ENCODE results near the gene XPA. TPM values are rescaled to one million over a fixed set of nuclear protein-coding genes. Genes with fewer than 3 reads are reported as not detected.

XPA gene
- total and polyA plus RNA-seq, 2 of the 13 experiments (the other 11 are each of a cell fraction or from before 2014, with no cell fraction given), result 2.3 to 15.2 TPM

DNA sequence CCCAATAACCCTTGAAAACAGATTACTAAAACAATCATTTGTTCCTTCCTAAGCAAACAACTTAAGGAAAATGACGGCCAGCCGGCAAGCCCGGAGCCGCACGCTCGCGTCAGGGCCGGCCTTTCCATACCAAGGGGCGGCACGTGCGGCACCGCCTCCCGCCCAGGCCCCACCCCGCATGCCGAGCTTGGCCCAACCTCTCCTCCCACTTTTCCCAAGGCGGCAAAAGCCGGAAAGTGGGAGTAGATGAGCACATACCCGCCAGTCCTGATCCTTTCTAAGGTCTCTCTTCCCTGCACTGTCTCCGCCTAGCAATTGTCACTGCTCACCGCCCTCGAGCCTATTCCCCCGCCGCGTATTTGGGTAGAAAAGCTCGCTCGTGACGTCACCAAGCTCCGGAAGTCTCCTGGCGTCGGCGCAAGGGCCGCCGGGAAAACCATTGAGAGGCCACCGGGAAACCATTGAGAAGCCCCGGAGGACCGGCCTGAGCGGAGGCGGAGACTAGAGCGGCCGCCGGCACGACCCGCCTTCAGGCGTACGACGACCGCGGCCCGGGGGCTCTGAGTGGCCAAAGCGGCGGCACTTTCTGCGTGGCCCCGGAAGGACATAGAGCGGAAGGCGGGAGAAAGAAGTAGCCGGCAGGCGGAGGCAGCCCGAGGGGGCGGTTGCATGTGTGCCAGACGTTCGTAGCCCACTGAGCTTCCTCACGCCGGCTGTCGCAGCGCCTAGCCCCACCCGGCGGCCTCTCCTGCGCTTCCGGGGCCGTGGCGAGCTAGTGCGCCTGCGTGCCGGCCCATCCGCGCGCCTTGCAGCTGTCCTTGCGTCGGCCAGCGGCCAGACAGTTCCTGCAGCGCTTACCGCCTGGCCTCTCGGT, 63.9 kb downstream of the XPA start, which contains the start of the genes NCBP1 and TSTD2 (continued):
- TF ChIP-seq ZBTB49 (CRISPR knock-in tag; IDR thresholded peaks at IDR 0.05; ENCODE audit: borderline replicate concordance) (no peak), SUZ12 (IDR thresholded peaks at IDR 0.05; ENCODE audit: low read depth, low read length) (peak; percentile 42; the same call in 1 of the 2 replicates), ZNF367 (CRISPR knock-in tag; IDR thresholded peaks at IDR 0.05; ENCODE audit: borderline replicate concordance) (no peak), NR1H2 (CRISPR knock-in tag; IDR thresholded peaks at IDR 0.05; ENCODE audit: borderline replicate concordance, low read depth) (no peak), SP4 (CRISPR knock-in tag; IDR thresholded peaks at IDR 0.05) (peak; percentile 66), ZNF841 (CRISPR knock-in tag; IDR thresholded peaks at IDR 0.05; ENCODE audit: borderline replicate concordance) (no peak; the same call in 1 of the 2 replicates), ZNF549 (CRISPR knock-in tag; IDR thresholded peaks at IDR 0.05) (no peak), PRPF4 (IDR thresholded peaks at IDR 0.05; ENCODE audit: low read depth, low read length, poor library complexity, severe bottlenecking) (no peak), RELA (CRISPR knock-in tag; IDR thresholded peaks at IDR 0.05) (no peak), ZSCAN20 (CRISPR knock-in tag; IDR thresholded peaks at IDR 0.05; ENCODE audit: borderline replicate concordance) (peak; percentile 32; the same call in 1 of the 2 replicates), ZNF672 (CRISPR knock-in tag; IDR thresholded peaks at IDR 0.05) (no peak), ZKSCAN1 (IDR thresholded peaks at IDR 0.05; ENCODE audit: low read length) (no peak), PHF5A (CRISPR knock-in tag; IDR thresholded peaks at IDR 0.05; ENCODE audit: low read depth, unreplicated experiment) (peak; percentile 20), SNRNP70 (IDR thresholded peaks at IDR 0.05; ENCODE audit: low read depth, low read length) (no peak), ZNF331 (CRISPR knock-in tag; IDR thresholded peaks at IDR 0.05) (peak; percentile 26; the same call in 1 of the 2 replicates), ZMAT3 (CRISPR knock-in tag; conservative IDR thresholded peaks at IDR 0.05) (peak; percentile 95), ZBTB8A (CRISPR knock-in tag; IDR thresholded peaks at IDR 0.05; ENCODE audit: borderline replicate concordance, low read depth) (no peak)
- TF ChIP-seq, protein P1, sequence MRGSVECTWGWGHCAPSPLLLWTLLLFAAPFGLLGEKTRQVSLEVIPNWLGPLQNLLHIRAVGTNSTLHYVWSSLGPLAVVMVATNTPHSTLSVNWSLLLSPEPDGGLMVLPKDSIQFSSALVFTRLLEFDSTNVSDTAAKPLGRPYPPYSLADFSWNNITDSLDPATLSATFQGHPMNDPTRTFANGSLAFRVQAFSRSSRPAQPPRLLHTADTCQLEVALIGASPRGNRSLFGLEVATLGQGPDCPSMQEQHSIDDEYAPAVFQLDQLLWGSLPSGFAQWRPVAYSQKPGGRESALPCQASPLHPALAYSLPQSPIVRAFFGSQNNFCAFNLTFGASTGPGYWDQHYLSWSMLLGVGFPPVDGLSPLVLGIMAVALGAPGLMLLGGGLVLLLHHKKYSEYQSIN (CRISPR knock-in tag; IDR thresholded peaks at IDR 0.05; ENCODE audit: borderline replicate concordance), result no peak
- TF ChIP-seq, protein P2, sequence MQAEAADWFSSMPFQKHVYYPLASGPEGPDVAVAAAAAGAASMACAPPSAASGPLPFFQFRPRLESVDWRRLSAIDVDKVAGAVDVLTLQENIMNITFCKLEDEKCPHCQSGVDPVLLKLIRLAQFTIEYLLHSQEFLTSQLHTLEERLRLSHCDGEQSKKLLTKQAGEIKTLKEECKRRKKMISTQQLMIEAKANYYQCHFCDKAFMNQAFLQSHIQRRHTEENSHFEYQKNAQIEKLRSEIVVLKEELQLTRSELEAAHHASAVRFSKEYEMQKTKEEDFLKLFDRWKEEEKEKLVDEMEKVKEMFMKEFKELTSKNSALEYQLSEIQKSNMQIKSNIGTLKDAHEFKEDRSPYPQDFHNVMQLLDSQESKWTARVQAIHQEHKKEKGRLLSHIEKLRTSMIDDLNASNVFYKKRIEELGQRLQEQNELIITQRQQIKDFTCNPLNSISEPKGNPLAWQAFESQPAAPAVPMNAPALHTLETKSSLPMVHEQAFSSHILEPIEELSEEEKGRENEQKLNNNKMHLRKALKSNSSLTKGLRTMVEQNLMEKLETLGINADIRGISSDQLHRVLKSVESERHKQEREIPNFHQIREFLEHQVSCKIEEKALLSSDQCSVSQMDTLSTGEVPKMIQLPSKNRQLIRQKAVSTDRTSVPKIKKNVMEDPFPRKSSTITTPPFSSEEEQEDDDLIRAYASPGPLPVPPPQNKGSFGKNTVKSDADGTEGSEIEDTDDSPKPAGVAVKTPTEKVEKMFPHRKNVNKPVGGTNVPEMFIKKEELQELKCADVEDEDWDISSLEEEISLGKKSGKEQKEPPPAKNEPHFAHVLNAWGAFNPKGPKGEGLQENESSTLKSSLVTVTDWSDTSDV (CRISPR knock-in tag; IDR thresholded peaks at IDR 0.05), result no peak; the same call in 1 of the 2 replicates
- TF ChIP-seq, protein P3, sequence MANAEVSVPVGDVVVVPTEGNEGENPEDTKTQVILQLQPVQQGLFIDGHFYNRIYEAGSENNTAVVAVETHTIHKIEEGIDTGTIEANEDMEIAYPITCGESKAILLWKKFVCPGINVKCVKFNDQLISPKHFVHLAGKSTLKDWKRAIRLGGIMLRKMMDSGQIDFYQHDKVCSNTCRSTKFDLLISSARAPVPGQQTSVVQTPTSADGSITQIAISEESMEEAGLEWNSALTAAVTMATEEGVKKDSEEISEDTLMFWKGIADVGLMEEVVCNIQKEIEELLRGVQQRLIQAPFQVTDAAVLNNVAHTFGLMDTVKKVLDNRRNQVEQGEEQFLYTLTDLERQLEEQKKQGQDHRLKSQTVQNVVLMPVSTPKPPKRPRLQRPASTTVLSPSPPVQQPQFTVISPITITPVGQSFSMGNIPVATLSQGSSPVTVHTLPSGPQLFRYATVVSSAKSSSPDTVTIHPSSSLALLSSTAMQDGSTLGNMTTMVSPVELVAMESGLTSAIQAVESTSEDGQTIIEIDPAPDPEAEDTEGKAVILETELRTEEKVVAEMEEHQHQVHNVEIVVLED (CRISPR knock-in tag; IDR thresholded peaks at IDR 0.05; ENCODE audit: borderline replicate concordance), result peak; percentile 98

All from HepG2 (cell line).